ENCODE results near the gene RUBCNL.
"Not testable (repeated sequence)": the region's sequence is repeated elsewhere in the genome, so short reads cannot be mapped to it uniquely, and the experiment has no call there.

Gene RUBCNL

GRCh38 chr13:46374710-46375109 is 12.3 kb downstream of the RUBCNL start:
- DNase-seq (ENCODE audit: low read depth in 2 of 2) = no peak

GRCh38 chr13:46373623-46374022 is 13.4 kb downstream of the RUBCNL start:
- no peak for DNase-seq (ENCODE audit: low read depth in 2 of 2)

- DNase-seq (ENCODE audit: low read depth in 2 of 2) = not testable (repeated sequence)
Measured at GRCh38 chr13:46372938-46373337, 14.1 kb downstream of the RUBCNL start.

- no peak for DNase-seq (ENCODE audit: low read depth in 2 of 2)
Measured at GRCh38 chr13:46372071-46372470, 15.0 kb downstream of the RUBCNL start.

GRCh38 chr13:46369506-46370277 is 17.4 kb downstream of the RUBCNL start:
- DNase-seq (ENCODE audit: low read depth in 2 of 2) = no peak

- DNase-seq (ENCODE audit: low read depth in 2 of 2) = no peak
Measured at GRCh38 chr13:46367617-46368327, 19.3 kb downstream of the RUBCNL start.

GRCh38 chr13:46361276-46361934 is 25.6 kb downstream of the RUBCNL start:
- no peak for DNase-seq (ENCODE audit: low read depth in 2 of 2)

GRCh38 chr13:46360604-46361003 is 26.4 kb downstream of the RUBCNL start:
- DNase-seq (ENCODE audit: low read depth in 2 of 2) = no peak

GRCh38 chr13:46359714-46360113 is 27.3 kb downstream of the RUBCNL start:
- no peak for DNase-seq (ENCODE audit: low read depth in 2 of 2)

- no peak for DNase-seq (ENCODE audit: low read depth in 2 of 2)
Measured at GRCh38 chr13:46355901-46356590, 31.0 kb downstream of the RUBCNL start.

- no peak for DNase-seq (ENCODE audit: low read depth in 2 of 2)
Measured at GRCh38 chr13:46355088-46355468, 32.0 kb downstream of the RUBCNL start.

- DNase-seq (ENCODE audit: low read depth in 2 of 2) = no peak
Measured at GRCh38 chr13:46354156-46355087, 32.6 kb downstream of the RUBCNL start.

GRCh38 chr13:46352805-46353204 is 34.2 kb downstream of the RUBCNL start:
- DNase-seq (ENCODE audit: low read depth in 2 of 2) = no peak

- no peak for DNase-seq (ENCODE audit: low read depth in 2 of 2)
Measured at GRCh38 chr13:46350003-46350402, 37.0 kb downstream of the RUBCNL start.

GRCh38 chr13:46348961-46349360 is 38.1 kb downstream of the RUBCNL start:
- DNase-seq (ENCODE audit: low read depth in 2 of 2) = no peak

GRCh38 chr13:46347277-46347676 is 39.8 kb downstream of the RUBCNL start:
- DNase-seq (ENCODE audit: low read depth in 2 of 2) = no peak

GRCh38 chr13:46345866-46346265 is 41.2 kb downstream of the RUBCNL start:
- DNase-seq (ENCODE audit: low read depth in 2 of 2) = no peak

- no peak for DNase-seq (ENCODE audit: low read depth in 2 of 2)
Measured at GRCh38 chr13:46345398-46345797, 41.7 kb downstream of the RUBCNL start.

GRCh38 chr13:46343279-46343994 is 43.6 kb downstream of the RUBCNL start:
- DNase-seq (ENCODE audit: low read depth in 2 of 2) = no peak

- no peak for DNase-seq (ENCODE audit: low read depth in 2 of 2)
Measured at GRCh38 chr13:46342538-46342937, 44.5 kb downstream of the RUBCNL start.
